Left lobe of liver (tissue), 2 donors: Measurements from ENCODE around the gene CAMK2D. TPM values are rescaled to one million over a fixed set of nuclear protein-coding genes. Genes with fewer than 3 reads are reported as not detected.
A peak's percentile ranks its signal among the peaks of the same experiment; 100 is the strongest.
"Not testable (repeated sequence)": the region's sequence is repeated elsewhere in the genome, so short reads cannot be mapped to it uniquely, and the experiment has no call there.

Source experiments
- ATAC-seq: fragments of 200-7000 bp; cut with Tn5 transposase; one replicate; pipeline ENCODE4 v1.9.1; 2020; ENCODE audit warnings: mild to moderate bottlenecking, moderate library complexity
- DNase-seq: peaks from one replicate; pipeline ENCODE4 v3.0.0-alpha.2; 2020; ENCODE audit warnings: low spot score
- total RNA-seq: library from RNA; stranded (reverse); gene quantifications from one replicate; pipeline ENCODE4 v1.2.1, GENCODE V29; 2021
- donor health status: DM: no; HTN: no; CAD: no; lungs with moderate emphysema.
- donor health status: DM: no; HTN: yes; CAD: no.

The CAMK2D gene
- total RNA-seq, 1 donor from 2014 or later = 19.3 TPM

GRCh38 chr4:113763923-113764322 is 2.4 kb upstream of the CAMK2D start:
- DNase-seq, ATAC-seq: not testable (repeated sequence)

- DNase-seq (no peak), ATAC-seq (no peak)
These were observed 1.4 kb upstream of the CAMK2D start for GRCh38 chr4:113763029-113763285.

GRCh38 chr4:113762186-113763028 is 869 bp upstream of the CAMK2D start:
- ATAC-seq = peak; percentile 67
- DNase-seq = peak; percentile 99

GRCh38 chr4:113760795-113761619 is 531 bp downstream of the CAMK2D start:
- ATAC-seq (peak; percentile 72), DNase-seq (peak; percentile 91)

GRCh38 chr4:113760094-113760794 is 1.3 kb downstream of the CAMK2D start:
- DNase-seq = no peak
- peak; percentile 4 for ATAC-seq

GRCh38 chr4:113759696-113760093 is 1.8 kb downstream of the CAMK2D start:
- DNase-seq = no peak

GRCh38 chr4:113758372-113758771 is 3.2 kb downstream of the CAMK2D start:
- no peak for DNase-seq
- ATAC-seq = no peak

More at GRCh38 chr4:113759696-113760093, 1.8 kb downstream of the CAMK2D start:
- ATAC-seq = no peak

- ATAC-seq (no peak), DNase-seq (no peak)
These were observed 4.1 kb downstream of the CAMK2D start for GRCh38 chr4:113757486-113757885.

- no peak for ATAC-seq
These were observed 5.5 kb downstream of the CAMK2D start for GRCh38 chr4:113756005-113756410.

GRCh38 chr4:113750734-113751133 is 10.8 kb downstream of the CAMK2D start:
- no peak for DNase-seq
- no peak for ATAC-seq

More at GRCh38 chr4:113756005-113756410, 5.5 kb downstream of the CAMK2D start:
- no peak for DNase-seq

- DNase-seq (no peak), ATAC-seq (no peak)
These were observed 11.2 kb downstream of the CAMK2D start for GRCh38 chr4:113750296-113750695.

- ATAC-seq = no peak
- no peak for DNase-seq
These were observed 12.4 kb downstream of the CAMK2D start for GRCh38 chr4:113749178-113749577.

- DNase-seq (no peak), ATAC-seq (no peak)
These were observed 13.6 kb downstream of the CAMK2D start for GRCh38 chr4:113747949-113748348.

GRCh38 chr4:113745711-113746110 is 15.8 kb downstream of the CAMK2D start:
- no peak for ATAC-seq
- no peak for DNase-seq

GRCh38 chr4:113744667-113745240 is 16.8 kb downstream of the CAMK2D start:
- no peak for DNase-seq
- ATAC-seq = no peak

- DNase-seq (no peak), ATAC-seq (no peak)
These were observed 17.8 kb downstream of the CAMK2D start for GRCh38 chr4:113743690-113744089.

- DNase-seq (no peak), ATAC-seq (no peak)
These were observed 18.9 kb downstream of the CAMK2D start for GRCh38 chr4:113742643-113743042.

GRCh38 chr4:113741956-113742355 is 19.6 kb downstream of the CAMK2D start:
- DNase-seq (no peak), ATAC-seq (no peak)

GRCh38 chr4:113740857-113741379 is 20.6 kb downstream of the CAMK2D start:
- DNase-seq (no peak), ATAC-seq (no peak)

GRCh38 chr4:113739197-113739596 is 22.3 kb downstream of the CAMK2D start:
- DNase-seq (no peak), ATAC-seq (no peak)

- no peak for DNase-seq
- no peak for ATAC-seq
These were observed 23.3 kb downstream of the CAMK2D start for GRCh38 chr4:113738251-113738650.
